IMR-90 (cell line): ENCODE data around the gene XRCC4. TPM values are rescaled to one million over a fixed set of nuclear protein-coding genes. Genes with fewer than 3 reads are reported as not detected.

ENCODE experiments used
- ATAC-seq: fragments of 200-7000 bp; cut with Tn5 transposase; 2 replicates; pipeline ENCODE4 v1.9.1; 2020; ENCODE audit warnings: low read depth, mild to moderate bottlenecking, moderate library complexity
- BruUV-seq: library from RNA; stranded (reverse); fragments of 400-500 nt; replicated peaks from 2 replicates; lab custom pipeline; 2021; lab: Mats Ljungman, UMichigan
- CTCF ChIA-PET: fragments of 300-600 bp; formaldehyde crosslinking; extraction: SDS; loops from one replicate; lab custom pipeline; 2021; ENCODE audit warnings: antibody characterized with exemption; lab: Yijun Ruan, JAX
- POLR2A ChIA-PET: fragments of 300-600 bp; sonication (Branson Sonifier 250); formaldehyde crosslinking; loops from one replicate; lab custom pipeline; 2022; ENCODE audit warnings: antibody characterized with exemption; ENCODE audit not compliant: unreplicated experiment; lab: Charles Lee
- DNase-seq: peaks from one replicate; pipeline ENCODE4 v3.0.0; 2013
- H2AFZ ChIP-seq: replicated peaks from 2 replicates; pipeline ENCODE3; 2013; ENCODE audit warnings: low read length, mild to moderate bottlenecking; ENCODE audit not compliant: poor library complexity
- H2AK5ac ChIP-seq: 2 replicates; pipeline ENCODE4 v1.6.1; 2013; ENCODE audit warnings: low read depth, low read length, inconsistent platforms
- H2AK9ac ChIP-seq: replicated peaks from 2 replicates; pipeline ENCODE3; 2013; ENCODE audit warnings: mild to moderate bottlenecking, low read depth, low read length, moderate library complexity; ENCODE audit not compliant: poor library complexity
- H2BK120ac ChIP-seq: 2 replicates; pipeline ENCODE4 v1.6.1; 2013; ENCODE audit warnings: low read depth, low read length, inconsistent platforms
- H2BK15ac ChIP-seq: 3 replicates; pipeline ENCODE4 v1.6.1; 2013; ENCODE audit warnings: low read depth, low read length, inconsistent platforms
- H2BK20ac ChIP-seq: 2 replicates; pipeline ENCODE4 v1.6.1; 2013; ENCODE audit warnings: low read depth, mild to moderate bottlenecking, inconsistent platforms, low read length, moderate library complexity
- H2BK5ac ChIP-seq: 2 replicates; pipeline ENCODE4 v1.6.1; 2013; ENCODE audit warnings: mild to moderate bottlenecking, low read depth, low read length, inconsistent platforms; ENCODE audit not compliant: poor library complexity, severe bottlenecking
- H3K14ac ChIP-seq: replicated peaks from 2 replicates; pipeline ENCODE4 v1.6.1; 2013; ENCODE audit warnings: low read depth, low read length, inconsistent platforms
- H3K18ac ChIP-seq: 2 replicates; pipeline ENCODE4 v1.6.1; 2013; ENCODE audit warnings: low read depth, low read length, control low read depth
- H3K23ac ChIP-seq: 2 replicates; pipeline ENCODE4 v1.6.1; 2013; ENCODE audit warnings: low read depth, low read length, inconsistent platforms
- H3K27ac ChIP-seq: 2 replicates; pipeline ENCODE4 v1.5.1; 2013; ENCODE audit warnings: mild to moderate bottlenecking, control low read depth, low read length; ENCODE audit not compliant: insufficient read depth
- H3K27me3 ChIP-seq: 2 replicates; pipeline ENCODE4 v1.6.1; 2013; ENCODE audit warnings: low read length; ENCODE audit not compliant: control insufficient read depth, insufficient read depth
- H3K36me3 ChIP-seq: 2 replicates; pipeline ENCODE4 v1.6.1; 2013; ENCODE audit warnings: low read length, mixed read lengths; ENCODE audit not compliant: control insufficient read depth, insufficient read depth
- H3K4ac ChIP-seq: 2 replicates; pipeline ENCODE4 v1.6.1; 2013; ENCODE audit warnings: low read depth, low read length, inconsistent platforms
- H3K4me1 ChIP-seq: 2 replicates; pipeline ENCODE4 v1.6.1; 2013; ENCODE audit warnings: low read length, mixed read lengths; ENCODE audit not compliant: control insufficient read depth, insufficient read depth
- H3K4me2 ChIP-seq: 2 replicates; pipeline ENCODE4 v1.6.1; 2013; ENCODE audit warnings: low read depth, mild to moderate bottlenecking, control low read depth, low read length, moderate library complexity
- H3K4me3 ChIP-seq: 2 replicates; pipeline ENCODE4 v1.5.1; 2013; ENCODE audit warnings: low read depth, mild to moderate bottlenecking, control low read depth, low read length, moderate library complexity; ENCODE audit not compliant: insufficient read depth
- H3K56ac ChIP-seq: 2 replicates; pipeline ENCODE4 v1.6.1; 2013; ENCODE audit warnings: low read length, inconsistent platforms; ENCODE audit not compliant: insufficient read depth; ENCODE audit errors: extremely low read depth
- H3K79me1 ChIP-seq, 2 experiments: 2 replicates each; pipeline ENCODE4 v1.6.1; 2013; ENCODE audit warnings: low read length in 2 of 2, inconsistent platforms in 1 of 2, low read depth in 1 of 2
- H3K9ac ChIP-seq: 2 replicates; pipeline ENCODE4 v1.6.1; 2013; ENCODE audit warnings: low read depth, low read length, control low read depth
- H3K9me1 ChIP-seq: 2 replicates; pipeline ENCODE4 v1.6.1; 2013; ENCODE audit warnings: low read length, inconsistent platforms; ENCODE audit not compliant: insufficient read depth
- H3K9me3 ChIP-seq: 2 replicates; pipeline ENCODE4 v1.6.1; 2013; ENCODE audit warnings: low read length; ENCODE audit not compliant: control insufficient read depth, insufficient read depth
- H4K20me1 ChIP-seq: 2 replicates; pipeline ENCODE4 v1.6.1; 2013; ENCODE audit warnings: low read length, inconsistent platforms; ENCODE audit not compliant: insufficient read depth
- H4K5ac ChIP-seq: 2 replicates; pipeline ENCODE4 v1.6.1; 2013; ENCODE audit warnings: mild to moderate bottlenecking, low read depth, low read length, control low read depth
- H4K8ac ChIP-seq, 2 experiments: 2 replicates each; pipeline ENCODE4 v1.6.1; 2013; ENCODE audit warnings: low read depth in 2 of 2, low read length in 2 of 2, control low read depth in 1 of 2, inconsistent platforms in 1 of 2
- H4K91ac ChIP-seq: 2 replicates; pipeline ENCODE4 v1.6.1; 2013; ENCODE audit warnings: low read depth, low read length, inconsistent platforms; ENCODE audit not compliant: insufficient read depth
- CEBPB ChIP-seq: IDR thresholded peaks from 2 replicates; pipeline ENCODE4 v1.6.1; 2012; ENCODE audit warnings: low read depth, low read length, improper control_type of control experiment
- CHD1 ChIP-seq: IDR thresholded peaks from 2 replicates; pipeline ENCODE4 v1.6.1; 2012; ENCODE audit warnings: low read depth, low read length, improper control_type of control experiment
- ELK1 ChIP-seq: fragments of 150-350 bp; IDR thresholded peaks from 2 replicates; pipeline ENCODE4 v1.6.1; 2016; ENCODE audit warnings: low read depth, mild to moderate bottlenecking, low read length, moderate library complexity, borderline replicate concordance
- FOS ChIP-seq: fragments of 150-350 bp; IDR thresholded peaks from 2 replicates; pipeline ENCODE4 v1.6.1; 2016; ENCODE audit warnings: low read depth, low read length
- MAZ ChIP-seq: IDR thresholded peaks from 2 replicates; pipeline ENCODE4 v1.6.1; 2012; ENCODE audit warnings: low read depth, mild to moderate bottlenecking, low read length, improper control_type of control experiment, moderate library complexity, borderline replicate concordance
- MXI1 ChIP-seq: IDR thresholded peaks from 2 replicates; pipeline ENCODE4 v1.6.1; 2012; ENCODE audit warnings: low read depth, mild to moderate bottlenecking, low read length, moderate library complexity, borderline replicate concordance
- POLR2A ChIP-seq: IDR thresholded peaks from 2 replicates; pipeline ENCODE4 v1.6.1; 2012; ENCODE audit warnings: mild to moderate bottlenecking, low read depth, low read length
- RAD21 ChIP-seq: IDR thresholded peaks from 2 replicates; pipeline ENCODE4 v1.6.1; 2012; ENCODE audit warnings: low read length, improper control_type of control experiment
- RFX5 ChIP-seq: IDR thresholded peaks from 2 replicates; pipeline ENCODE4 v1.8.0; 2012; ENCODE audit warnings: low read depth, mild to moderate bottlenecking, low read length, moderate library complexity
- SMC3 ChIP-seq: fragments of 150-350 bp; IDR thresholded peaks from 2 replicates; pipeline ENCODE4 v1.6.1; 2016; ENCODE audit warnings: low read depth, mild to moderate bottlenecking, antibody characterized with exemption, low read length, moderate library complexity
- USF2 ChIP-seq: fragments of 150-350 bp; IDR thresholded peaks from 2 replicates; pipeline ENCODE4 v1.6.1; 2017; ENCODE audit warnings: mild to moderate bottlenecking, antibody characterized with exemption, low read length, low read depth
- WGBS, 2 experiments: methylation state at CpG; one replicate each; pipeline versions ENCODE4 v1.1.5 to v1.1.7; 2013; ENCODE audit warnings: missing lambda C conversion rate in 2 of 2; ENCODE audit not compliant: insufficient read length in 1 of 2; ENCODE audit errors: extremely low coverage in 2 of 2; 5-methylcytosine and 5-hydroxymethylcytosine counted together
- dilution Hi-C: fragments of 300-500 bp; cut with HindIII; formaldehyde crosslinking; loops from one replicate; pipeline ENCODE4 v1.14.3; 2018; ENCODE audit warnings: low sequenced_read_pairs; ENCODE audit not compliant: unreplicated experiment
- in situ Hi-C: fragments of 300-500 bp; cut with MboI; formaldehyde crosslinking; loops from 3 replicates; pipeline ENCODE4 v1.14.3; 2019; ENCODE audit warnings: low sequenced_read_pairs, inconsistent platforms, mixed read lengths
- intact Hi-C: fragments of 100-400 bp; cut with micrococcal nuclease; formaldehyde crosslinking; loops from 2 replicates; pipeline ENCODE4 v1.10.0; 2022
- polyA plus RNA-seq, 3 experiments: library from polyadenylated mRNA; depleted of rRNA; stranded (reverse); fragments of >200 nt; gene quantifications; 2 replicates each; pipeline ENCODE4 v1.2.3, GENCODE V29; 2012; ENCODE audit warnings: low replicate concordance in 1 of 3
- total RNA-seq: library from RNA; depleted of rRNA; stranded (reverse); fragments of >200 nt; gene quantifications from 2 replicates; pipeline ENCODE4 v1.2.3, GENCODE V29; 2012

Gene XRCC4
- total and polyA plus RNA-seq, 2 of the 4 experiments (the other 2 are of a cell fraction), result 3.5 to 4.7 TPM

- no peak overlapping the region for H4K8ac ChIP-seq
- TF ChIP-seq FOS (no peak), RFX5 (no peak), CEBPB (no peak), MAZ (no peak), RAD21 (no peak), POLR2A (no peak), SMC3 (no peak), CHD1 (no peak), MXI1 (no peak), ELK1 (no peak), USF2 (no peak)
Observed at GRCh38 chr5:83270311-83270710, 193.0 kb downstream of the XRCC4 start.

More at GRCh38 chr5:83270311-83270710, 193.0 kb downstream of the XRCC4 start:
- no peak overlapping the region for H3K56ac ChIP-seq
- H3K23ac ChIP-seq, result no peak overlapping the region
- H2AK5ac ChIP-seq, result no peak overlapping the region
- H3K18ac ChIP-seq, result no peak overlapping the region
- no peak overlapping the region for H4K91ac ChIP-seq
- H2BK5ac ChIP-seq, result no peak overlapping the region
- no peak overlapping the region for H3K9ac ChIP-seq
- H3K14ac ChIP-seq, result no peak overlapping the region
- H3K4me1 ChIP-seq, result no peaks in the 10 kb centered on the region
- no peak overlapping the region for H2BK20ac ChIP-seq
- no peak overlapping the region for H2BK15ac ChIP-seq
- H3K9me1 ChIP-seq, result no peaks in the 10 kb centered on the region
- ChIA-PET CTCF (no interaction called here), POLR2A (no interaction called here)
- ATAC-seq (no peak), DNase-seq (no peak)
- H3K4me3 ChIP-seq, result no peak overlapping the region
- H2AK9ac ChIP-seq, result no peak overlapping the region
- no peak overlapping the region for H2AFZ ChIP-seq
- no peaks in the 10 kb centered on the region; a peak in 1 of 4 replicates for H3K79me1 ChIP-seq
- WGBS, 2 experiments, result no CpG with 5 or more reads among the region's 1 CpG
- no peak overlapping the region for H3K4me2 ChIP-seq
- H2BK120ac ChIP-seq, result no peak overlapping the region
- no TSS peak for BruUV-seq
- H3K9me3 ChIP-seq, result no peaks in the 10 kb centered on the region
- dilution Hi-C loops, result no loop called here
- no peak overlapping the region for H3K27ac ChIP-seq
- no peak overlapping the region for H4K5ac ChIP-seq
- H3K4ac ChIP-seq, result no peak overlapping the region
- H3K27me3 ChIP-seq, result no peaks in the 10 kb centered on the region
- no peaks in the 10 kb centered on the region for H4K20me1 ChIP-seq
- no peaks in the 10 kb centered on the region for H3K36me3 ChIP-seq
- in situ Hi-C loops, result no loop called here
- intact Hi-C loops, result no loop called here
